HepG2 (cell line): ENCODE measurements around the gene NPC1. TPM values are rescaled to one million over a fixed set of nuclear protein-coding genes. Genes with fewer than 3 reads are reported as not detected.

Experiments used
- BCLAF1 ChIP-seq: fragments of 450-650 bp; IDR thresholded peaks from 2 replicates; pipeline ENCODE4 v1.6.1; 2017; ENCODE audit warnings: mild to moderate bottlenecking
- CAMTA2 ChIP-seq: sonication (generic); formaldehyde crosslinking; IDR thresholded peaks from 2 replicates; pipeline ENCODE4 v1.4.0; 2020; ENCODE audit warnings: mild to moderate bottlenecking, missing genetic modification reagents, borderline replicate concordance
- CCAR2 ChIP-seq: fragments of 200-400 bp; formaldehyde crosslinking; optimal IDR thresholded peaks from 2 replicates; pipeline ENCODE3; 2018; ENCODE audit warnings: low read depth, mild to moderate bottlenecking, low read length, moderate library complexity
- DPF2 ChIP-seq: sonication (generic); formaldehyde crosslinking; IDR thresholded peaks from 2 replicates; pipeline ENCODE4 v1.4.0; 2020; ENCODE audit warnings: mild to moderate bottlenecking, low read depth, missing genetic modification reagents, borderline replicate concordance
- FOXP1 ChIP-seq, 2 experiments: fragments of 450-650 bp in 1 of 2; IDR thresholded peaks; 2 replicates each; pipeline ENCODE4 v1.6.1; 2017 to 2018; ENCODE audit warnings: antibody characterized with exemption in 1 of 2
- GMEB2 ChIP-seq: IDR thresholded peaks from 2 replicates; pipeline ENCODE4 v1.6.1; 2016; ENCODE audit warnings: missing biosample characterization, missing genetic modification reagents, low read depth
- HIVEP1 ChIP-seq: sonication (generic); formaldehyde crosslinking; IDR thresholded peaks from 2 replicates; pipeline ENCODE4 v1.4.0; 2020; ENCODE audit warnings: mild to moderate bottlenecking, missing genetic modification reagents
- IRF2 ChIP-seq: IDR thresholded peaks from 2 replicates; pipeline ENCODE4 v1.6.1; 2018; ENCODE audit warnings: missing genetic modification reagents, missing compliant biosample characterization
- IRX3 ChIP-seq: sonication (generic); formaldehyde crosslinking; IDR thresholded peaks from 2 replicates; pipeline ENCODE4 v1.8.1; 2023; ENCODE audit warnings: mild to moderate bottlenecking, low read depth, missing genetic modification reagents, borderline replicate concordance
- POLR2A ChIP-seq, 2 experiments: IDR thresholded peaks; 2 replicates each; pipeline ENCODE4 v1.6.1; 2011; ENCODE audit warnings: low read depth in 2 of 2, low read length in 2 of 2, mild to moderate bottlenecking in 1 of 2, moderate library complexity in 1 of 2; ENCODE audit not compliant: insufficient read depth in 1 of 2
- RARG ChIP-seq: sonication (generic); formaldehyde crosslinking; IDR thresholded peaks from 2 replicates; pipeline ENCODE4 v1.4.0; 2020; ENCODE audit warnings: low read depth, mild to moderate bottlenecking, missing genetic modification reagents
- RELA ChIP-seq: sonication (generic); formaldehyde crosslinking; IDR thresholded peaks from 2 replicates; pipeline ENCODE4 v1.4.0; 2020; ENCODE audit warnings: missing genetic modification reagents
- SMYD3 ChIP-seq: sonication (generic); formaldehyde crosslinking; IDR thresholded peaks from 2 replicates; pipeline ENCODE4 v1.8.1; 2023; ENCODE audit warnings: mild to moderate bottlenecking, missing genetic modification reagents
- SOX5 ChIP-seq: IDR thresholded peaks from 2 replicates; pipeline ENCODE4 v1.6.1; 2016; ENCODE audit warnings: borderline replicate concordance
- TMF1 ChIP-seq: sonication (generic); formaldehyde crosslinking; IDR thresholded peaks from 2 replicates; pipeline ENCODE4 v1.8.1; 2022; ENCODE audit warnings: low read depth, missing genetic modification reagents
- ZNF280B ChIP-seq: sonication (generic); formaldehyde crosslinking; IDR thresholded peaks from 2 replicates; pipeline ENCODE4 v1.5.0; 2020; ENCODE audit warnings: missing genetic modification reagents, mild to moderate bottlenecking, borderline replicate concordance
- ZNF503 ChIP-seq: sonication (generic); formaldehyde crosslinking; IDR thresholded peaks from 2 replicates; pipeline ENCODE4 v1.4.0; 2020; ENCODE audit warnings: missing genetic modification reagents
- ZNF616 ChIP-seq: sonication (generic); formaldehyde crosslinking; IDR thresholded peaks from 2 replicates; pipeline ENCODE4 v1.5.0; 2020; ENCODE audit warnings: low read depth, mild to moderate bottlenecking, missing genetic modification reagents
- ZNF816 ChIP-seq: sonication (generic); formaldehyde crosslinking; IDR thresholded peaks from 2 replicates; pipeline ENCODE4 v1.8.0; 2022; ENCODE audit warnings: missing genetic modification reagents, mild to moderate bottlenecking, borderline replicate concordance
- polyA plus RNA-seq, 8 experiments: library from polyadenylated mRNA; depleted of rRNA in 3 of 8; stranded (reverse) in 7 of 8; unstranded in 1 of 8; fragments of >200 nt; fragmentation: Illumina TruSeq in 4 of 8; extraction: Trizol in 4 of 8; gene quantifications; 2 replicates each; pipeline versions ENCODE4 v1.2.1 to v1.2.3, GENCODE V29; 2011 to 2016; ENCODE audit warnings: low read depth in 4 of 8, missing spikeins in 1 of 8, mixed read lengths in 1 of 8; ENCODE audit not compliant: insufficient read depth in 1 of 8
- total RNA-seq, 5 experiments: library from RNA; depleted of rRNA; stranded (reverse); fragments of >200 nt; fragmentation: Illumina TruSeq; extraction: Trizol; gene quantifications; 2 replicates each; pipeline ENCODE4 v1.2.3, GENCODE V29; 2016; ENCODE audit warnings: low read depth in 1 of 5

The NPC1 gene
- total and polyA plus RNA-seq, 2 of the 13 experiments (the other 11 are each of a cell fraction or from before 2014, with no cell fraction given), result 46.5 to 114 TPM

- 0 out of 2 replicates have a peak, but pooled peaks have one; percentile 21 for TF ChIP-seq CAMTA2 (CRISPR knock-in tag)
- no peak for TF ChIP-seq DPF2 (CRISPR knock-in tag)
- no peak for TF ChIP-seq ZNF816 (CRISPR knock-in tag)
- TF ChIP-seq FOXP1 (IDR thresholded peaks at IDR 0.05), result no peak
- no peak for TF ChIP-seq FOXP1 (CRISPR knock-in tag; IDR thresholded peaks at IDR 0.05)
- TF ChIP-seq RARG (CRISPR knock-in tag), result no peak
- no peak for TF ChIP-seq GMEB2 (CRISPR knock-in tag)
- peak; percentile 23; the same call in 1 of the 2 replicates for TF ChIP-seq SOX5 (CRISPR knock-in tag)
- TF ChIP-seq ZNF280B (CRISPR knock-in tag), result 0 out of 2 replicates have a peak, but pooled peaks have one; percentile 50
- TF ChIP-seq ZNF503 (CRISPR knock-in tag), result 0 out of 2 replicates have a peak, but pooled peaks have one; percentile 13
- TF ChIP-seq TMF1, result no peak; the same call in 1 of the 2 replicates
- TF ChIP-seq ZNF616 (CRISPR knock-in tag), result peak; percentile 80; the same call in 1 of the 2 replicates
- TF ChIP-seq BCLAF1, result no peak
- no peak for TF ChIP-seq SMYD3 (CRISPR knock-in tag)
- TF ChIP-seq IRX3, result peak; percentile 67; the same call in 1 of the 2 replicates
- peak; percentile 88 to 93 for TF ChIP-seq POLR2A (IDR thresholded peaks at IDR 0.05; ENCODE audit: insufficient read depth in 1 of 2, low read depth in 2 of 2, low read length in 2 of 2)
- peak; percentile 64; the same call in 1 of the 2 replicates for TF ChIP-seq HIVEP1 (CRISPR knock-in tag)
- TF ChIP-seq CCAR2, result no peak
- TF ChIP-seq RELA (CRISPR knock-in tag), result no peak
- peak; percentile 67; the same call in 1 of the 2 replicates for TF ChIP-seq IRF2 (CRISPR knock-in tag)
Observed at GRCh38 chr18:23503038-23503962, 83.0 kb downstream of the NPC1 start, which contains the start of gene RMC1 (continued).
